SU-DHL-6 (cell line): ENCODE measurements around the gene COL4A1.

Experiments
- EZH2phosphoT487 ChIP-seq: fragments of 200-600 bp; sonication (generic), shearing (Covaris generic); conservative IDR thresholded peaks from 2 replicates; pipeline ENCODE4 v1.6.1; 2018; ENCODE audit warnings: mild to moderate bottlenecking, antibody characterized with exemption, low read length, moderate library complexity, mixed read lengths
- TF ChIP-seq, protein P1 (sequence below): fragments of 200-600 bp; sonication (generic); IDR thresholded peaks from one replicate; pipeline ENCODE4 v1.5.1; 2017; ENCODE audit warnings: antibody characterized with exemption, mild to moderate bottlenecking, low read length, moderate library complexity; ENCODE audit not compliant: insufficient read depth, poor library complexity, severe bottlenecking

DNA sequence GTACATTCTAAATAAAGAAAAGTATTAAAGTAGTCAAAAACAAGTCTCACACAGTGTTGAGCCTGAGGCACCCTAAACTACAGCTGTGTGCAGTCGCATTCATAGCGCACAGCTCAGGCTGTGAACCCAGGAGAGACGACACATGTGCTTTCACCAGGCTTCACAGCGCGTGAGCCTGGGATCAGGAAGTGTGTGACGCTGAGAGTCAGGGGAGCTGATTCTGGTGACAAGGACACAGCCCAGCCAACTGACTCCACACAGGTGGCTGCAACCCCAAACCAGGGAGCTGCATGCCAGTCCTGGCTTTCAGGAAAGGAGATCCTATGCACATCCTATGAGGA lies 41.6 kb downstream of the COL4A1 start:
- TF ChIP-seq, protein P1, sequence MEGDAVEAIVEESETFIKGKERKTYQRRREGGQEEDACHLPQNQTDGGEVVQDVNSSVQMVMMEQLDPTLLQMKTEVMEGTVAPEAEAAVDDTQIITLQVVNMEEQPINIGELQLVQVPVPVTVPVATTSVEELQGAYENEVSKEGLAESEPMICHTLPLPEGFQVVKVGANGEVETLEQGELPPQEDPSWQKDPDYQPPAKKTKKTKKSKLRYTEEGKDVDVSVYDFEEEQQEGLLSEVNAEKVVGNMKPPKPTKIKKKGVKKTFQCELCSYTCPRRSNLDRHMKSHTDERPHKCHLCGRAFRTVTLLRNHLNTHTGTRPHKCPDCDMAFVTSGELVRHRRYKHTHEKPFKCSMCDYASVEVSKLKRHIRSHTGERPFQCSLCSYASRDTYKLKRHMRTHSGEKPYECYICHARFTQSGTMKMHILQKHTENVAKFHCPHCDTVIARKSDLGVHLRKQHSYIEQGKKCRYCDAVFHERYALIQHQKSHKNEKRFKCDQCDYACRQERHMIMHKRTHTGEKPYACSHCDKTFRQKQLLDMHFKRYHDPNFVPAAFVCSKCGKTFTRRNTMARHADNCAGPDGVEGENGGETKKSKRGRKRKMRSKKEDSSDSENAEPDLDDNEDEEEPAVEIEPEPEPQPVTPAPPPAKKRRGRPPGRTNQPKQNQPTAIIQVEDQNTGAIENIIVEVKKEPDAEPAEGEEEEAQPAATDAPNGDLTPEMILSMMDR, result no peak
- no peak for TF ChIP-seq EZH2phosphoT487
